ENCODE data around the gene NCOA3. TPM values are rescaled to one million over a fixed set of nuclear protein-coding genes. Genes with fewer than 3 reads are reported as not detected.

The NCOA3 gene
- total RNA-seq, 1 experiment from 2014 or later, result 16.8 TPM

DNA sequence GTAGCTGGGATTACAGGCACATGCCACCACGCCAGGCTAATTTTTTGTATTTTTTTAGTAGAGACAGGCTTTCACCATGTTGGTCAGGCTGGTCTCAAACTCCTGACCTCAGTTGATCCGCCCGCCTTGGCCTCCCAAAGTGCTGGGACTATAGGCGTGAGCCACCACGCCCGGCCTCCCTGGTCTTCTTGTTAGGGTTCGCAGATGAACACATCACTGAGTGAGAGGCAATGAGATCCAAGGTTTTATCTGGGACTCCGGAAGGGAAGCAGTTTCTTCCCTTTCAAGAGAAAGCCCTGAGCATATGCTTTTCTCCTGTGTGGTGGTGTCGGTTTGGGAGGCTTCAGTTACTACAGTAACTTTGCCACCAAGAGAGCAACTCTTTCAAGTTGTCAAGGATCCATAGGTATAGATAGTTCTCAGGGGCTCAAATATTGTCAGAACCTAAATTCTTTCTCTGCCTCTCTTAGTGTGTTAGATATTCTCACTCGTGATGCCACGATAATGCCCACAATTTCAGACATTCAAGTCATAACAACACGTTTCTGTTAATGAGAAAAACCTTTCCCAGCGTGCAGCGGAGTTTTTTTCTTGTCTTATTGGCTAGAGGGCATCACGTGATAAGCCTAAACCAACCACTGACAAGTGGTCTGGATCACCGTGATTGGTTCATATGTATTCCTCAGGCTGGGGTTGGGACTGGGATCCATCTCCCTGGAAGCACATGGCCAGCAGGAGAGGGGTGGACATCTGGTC lies 36.2 kb upstream of the NCOA3 start:
- in situ Hi-C loops (cut with HindIII; ENCODE audit: low pct_unique_long_range_greater_than_20kb, low sequenced_read_pairs), result no loop called here
- DNase-seq (ENCODE audit: low read depth, low spot score), result no peak

DNA sequence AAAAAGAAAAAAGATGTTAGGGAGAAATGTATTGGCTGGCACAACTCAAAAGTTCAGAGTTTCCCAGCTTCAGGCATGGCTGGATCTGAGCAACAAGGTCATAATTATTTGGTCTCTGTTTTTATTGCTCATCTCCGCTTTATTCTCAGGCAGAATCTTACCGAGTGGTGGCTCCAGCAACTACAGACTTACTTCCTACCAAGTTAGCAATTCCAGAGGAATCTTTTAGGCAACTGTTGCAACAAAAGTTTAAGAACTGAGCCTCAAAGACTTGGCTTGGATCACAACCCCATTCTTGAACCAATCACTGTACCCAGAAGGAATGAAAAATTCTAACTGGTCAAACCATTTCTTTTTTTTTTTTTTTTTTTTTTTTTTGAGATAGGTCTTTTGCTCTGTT lies 35.5 kb upstream of the NCOA3 start:
- in situ Hi-C loops (cut with HindIII; ENCODE audit: low pct_unique_long_range_greater_than_20kb, low sequenced_read_pairs), result no loop called here
- no peak for DNase-seq (ENCODE audit: low read depth, low spot score)

DNA sequence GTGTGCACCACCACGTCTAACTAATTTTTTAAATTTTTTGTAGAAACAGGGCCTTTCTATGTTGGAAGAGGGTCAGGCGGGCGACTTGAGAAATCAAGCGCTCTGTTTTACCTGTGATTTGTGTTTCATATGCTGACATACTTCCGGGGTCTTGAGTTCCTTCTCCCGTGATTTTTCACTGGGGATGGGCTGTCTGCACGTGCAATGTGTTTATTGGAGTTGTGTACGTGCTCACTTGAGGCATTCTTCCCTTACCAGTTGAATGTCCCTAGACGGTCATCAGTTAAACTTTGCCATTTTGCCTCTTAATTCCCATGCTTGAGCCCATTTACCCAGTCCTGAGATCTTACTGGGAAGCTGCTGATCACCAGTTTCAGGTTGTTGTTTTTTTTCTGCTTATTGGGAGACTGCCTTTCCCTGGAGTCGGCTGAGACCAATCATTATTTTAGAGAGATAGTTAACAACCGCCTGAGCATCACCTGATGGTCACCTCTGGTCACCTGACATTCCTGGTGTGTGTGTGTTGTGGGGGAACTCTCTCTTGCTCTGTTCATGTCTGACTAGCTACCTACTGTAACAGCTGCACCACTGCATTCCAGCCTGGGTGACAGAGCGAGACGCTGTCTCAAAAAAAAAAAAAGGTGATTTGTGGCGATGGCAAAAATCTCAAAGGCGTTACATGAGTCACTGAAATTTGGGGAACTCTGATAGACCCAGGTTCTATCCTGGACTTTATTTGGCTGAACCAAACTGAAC lies 34.8 kb upstream of the NCOA3 start:
- in situ Hi-C loops (cut with HindIII; ENCODE audit: low pct_unique_long_range_greater_than_20kb, low sequenced_read_pairs), result no loop called here
- DNase-seq (ENCODE audit: low read depth, low spot score), result no peak

GRCh38 chr20:47468290-47469050 lies 33.2 kb upstream of the NCOA3 start:
- in situ Hi-C loops (cut with HindIII; ENCODE audit: low pct_unique_long_range_greater_than_20kb, low sequenced_read_pairs), result no loop called here
- DNase-seq (ENCODE audit: low read depth, low spot score), result no peak

DNA sequence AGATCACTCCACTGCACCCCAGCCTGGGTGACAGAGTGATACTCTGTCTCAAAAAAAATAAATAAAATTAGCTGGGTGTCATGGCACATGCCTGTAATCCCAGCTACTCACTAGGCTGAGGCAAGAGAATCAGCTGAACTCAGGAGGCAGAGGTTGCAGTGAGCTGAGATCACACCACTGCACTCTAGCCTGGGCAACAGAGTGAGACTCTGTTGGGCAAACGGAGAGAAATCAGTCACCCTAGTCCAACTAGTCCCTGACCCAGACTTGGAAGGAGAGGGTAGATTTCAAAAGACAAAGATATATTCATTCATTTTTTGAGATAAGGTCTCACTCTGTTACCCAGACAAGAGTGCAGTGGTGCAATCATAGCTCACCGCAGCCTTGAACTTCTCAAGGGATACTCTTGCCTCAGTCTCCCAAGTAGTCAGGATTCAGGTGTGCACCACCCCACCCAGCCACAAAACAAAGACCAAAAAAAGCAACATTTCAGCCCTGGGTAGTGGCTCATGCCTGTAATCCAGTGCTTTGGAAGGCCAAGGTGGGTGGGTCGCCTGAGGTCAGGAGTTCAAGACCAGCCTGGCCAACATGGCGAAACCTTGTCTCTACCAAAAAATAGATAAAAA lies 26.2 kb upstream of the NCOA3 start:
- in situ Hi-C loops (cut with HindIII; ENCODE audit: low pct_unique_long_range_greater_than_20kb, low sequenced_read_pairs), result no loop called here
- DNase-seq (ENCODE audit: low read depth, low spot score), result no peak

GRCh38 chr20:47476452-47476851 lies 25.2 kb upstream of the NCOA3 start:
- in situ Hi-C loops (cut with HindIII; ENCODE audit: low pct_unique_long_range_greater_than_20kb, low sequenced_read_pairs), result no loop called here
- no peak for DNase-seq (ENCODE audit: low read depth, low spot score)

- DNase-seq (ENCODE audit: low read depth, low spot score), result no peak
- in situ Hi-C loops (cut with HindIII; ENCODE audit: low pct_unique_long_range_greater_than_20kb, low sequenced_read_pairs), result no loop called here
Measured at GRCh38 chr20:47479093-47479492, 22.6 kb upstream of the NCOA3 start.

- DNase-seq (ENCODE audit: low read depth, low spot score), result no peak
- in situ Hi-C loops (cut with HindIII; ENCODE audit: low pct_unique_long_range_greater_than_20kb, low sequenced_read_pairs), result no loop called here
Measured at GRCh38 chr20:47479506-47479905, 22.2 kb upstream of the NCOA3 start.

GRCh38 chr20:47480239-47480638 lies 21.4 kb upstream of the NCOA3 start:
- DNase-seq (ENCODE audit: low read depth, low spot score), result no peak
- in situ Hi-C loops (cut with HindIII; ENCODE audit: low pct_unique_long_range_greater_than_20kb, low sequenced_read_pairs), result no loop called here

DNA sequence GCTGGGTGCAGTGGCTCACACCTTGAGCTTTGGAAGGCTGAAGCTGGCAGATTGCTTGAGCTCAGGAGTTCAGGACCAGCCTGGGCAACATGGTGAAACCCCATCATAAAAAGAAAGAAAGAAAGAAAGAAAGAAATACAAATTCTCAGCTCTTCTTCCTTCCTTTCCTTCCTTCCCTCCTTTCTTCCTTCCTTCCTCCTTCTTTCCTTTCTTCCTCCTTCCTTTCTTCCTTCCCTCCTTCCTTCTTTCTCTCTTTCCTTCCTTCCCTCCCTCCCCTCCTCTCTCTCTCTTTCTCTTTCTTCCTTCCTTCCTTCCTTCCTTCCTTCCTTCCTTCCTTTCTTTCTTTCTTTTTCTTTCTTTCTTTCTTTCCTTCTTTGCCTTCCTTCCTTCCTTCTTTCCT lies 21.0 kb upstream of the NCOA3 start:
- no peak for DNase-seq (ENCODE audit: low read depth, low spot score)
- in situ Hi-C loops (cut with HindIII; ENCODE audit: low pct_unique_long_range_greater_than_20kb, low sequenced_read_pairs), result no loop called here

DNA sequence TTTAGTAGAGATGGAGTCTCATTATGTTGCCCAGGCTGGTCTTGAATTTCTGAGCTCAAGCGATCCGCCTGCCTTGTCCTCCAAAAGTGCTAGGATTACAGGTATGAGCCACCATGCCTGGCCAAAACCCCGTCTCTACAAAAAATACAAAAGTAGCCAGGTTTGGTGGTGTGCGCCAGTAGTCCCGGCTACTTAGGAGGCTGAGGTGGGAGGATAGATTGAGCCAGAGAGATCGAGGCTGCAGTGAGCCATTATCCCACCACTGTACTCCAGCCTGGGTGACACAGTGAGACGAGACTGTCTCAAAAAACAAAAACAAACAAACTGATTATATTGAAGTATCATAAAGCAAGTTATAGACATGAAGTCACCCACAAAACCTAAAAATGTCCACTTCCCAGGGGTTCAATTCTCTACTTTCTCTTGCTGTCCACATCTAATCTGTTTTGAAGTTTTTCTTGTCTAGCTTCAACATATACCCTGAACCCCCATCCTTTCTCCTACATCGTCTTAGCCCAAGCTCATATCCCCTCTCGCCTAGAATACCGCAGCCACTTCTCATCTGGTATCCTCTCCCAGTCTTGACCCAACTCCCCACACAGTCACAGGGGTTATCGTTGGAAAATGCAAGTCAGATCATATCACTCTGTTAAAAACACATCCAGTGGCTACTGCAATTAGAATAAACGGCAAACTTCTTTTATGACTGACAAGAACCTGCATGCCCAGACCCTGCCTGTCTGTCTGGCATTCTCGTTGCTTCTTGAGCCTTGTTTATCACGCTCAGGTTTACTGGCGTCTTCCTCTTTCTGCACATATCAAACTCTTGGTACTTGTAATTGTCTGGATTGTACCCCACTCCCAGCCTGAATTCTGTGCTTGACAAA lies 20.1 kb upstream of the NCOA3 start:
- in situ Hi-C loops (cut with HindIII; ENCODE audit: low pct_unique_long_range_greater_than_20kb, low sequenced_read_pairs), result no loop called here
- no peak for DNase-seq (ENCODE audit: low read depth, low spot score)

- in situ Hi-C loops (cut with HindIII; ENCODE audit: low pct_unique_long_range_greater_than_20kb, low sequenced_read_pairs), result no loop called here
Measured at GRCh38 chr20:47482705-47483104, 19.0 kb upstream of the NCOA3 start.

GRCh38 chr20:47484303-47484702 lies 17.4 kb upstream of the NCOA3 start:
- DNase-seq (ENCODE audit: low read depth, low spot score), result no peak
- in situ Hi-C loops (cut with HindIII; ENCODE audit: low pct_unique_long_range_greater_than_20kb, low sequenced_read_pairs), result no loop called here

More at GRCh38 chr20:47482705-47483104, 19.0 kb upstream of the NCOA3 start:
- no peak for DNase-seq (ENCODE audit: low read depth, low spot score)

DNA sequence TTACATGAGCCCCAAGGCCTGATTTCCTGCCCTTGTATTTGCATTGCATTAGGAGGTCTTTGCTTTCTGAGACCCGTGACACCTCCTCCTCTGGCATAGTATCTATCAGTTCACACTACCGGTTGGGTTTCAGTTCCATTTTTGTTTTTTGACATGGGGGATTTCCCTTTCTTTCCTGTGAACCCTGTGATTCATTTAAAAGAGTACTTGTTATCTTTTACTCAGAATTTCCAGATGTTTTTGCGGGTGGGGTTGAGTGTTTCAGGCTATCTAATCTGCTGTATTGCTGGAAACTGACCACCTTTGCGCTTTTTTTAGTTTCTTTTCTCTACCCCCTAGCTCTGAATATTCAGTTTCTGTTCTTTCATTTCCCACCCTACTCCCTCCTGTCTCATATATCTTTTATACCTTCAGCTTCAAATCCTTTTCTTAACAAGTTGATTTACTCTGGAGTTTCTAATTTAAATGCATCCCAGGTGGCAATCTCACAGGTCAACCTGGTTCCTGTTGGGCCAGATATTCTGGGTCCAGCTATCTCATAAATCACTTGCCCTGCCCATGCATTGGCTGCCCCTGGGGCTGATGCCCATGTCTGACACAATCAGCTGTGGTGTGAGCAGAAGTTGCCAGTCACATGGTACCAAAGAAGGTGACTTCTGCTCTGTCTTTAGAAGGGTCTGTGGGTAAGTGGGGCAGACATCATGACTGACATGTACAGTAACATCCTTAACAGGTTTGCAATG lies 14.3 kb upstream of the NCOA3 start:
- no peak for DNase-seq (ENCODE audit: low read depth, low spot score)
- in situ Hi-C loops (cut with HindIII; ENCODE audit: low pct_unique_long_range_greater_than_20kb, low sequenced_read_pairs), result no loop called here

DNA sequence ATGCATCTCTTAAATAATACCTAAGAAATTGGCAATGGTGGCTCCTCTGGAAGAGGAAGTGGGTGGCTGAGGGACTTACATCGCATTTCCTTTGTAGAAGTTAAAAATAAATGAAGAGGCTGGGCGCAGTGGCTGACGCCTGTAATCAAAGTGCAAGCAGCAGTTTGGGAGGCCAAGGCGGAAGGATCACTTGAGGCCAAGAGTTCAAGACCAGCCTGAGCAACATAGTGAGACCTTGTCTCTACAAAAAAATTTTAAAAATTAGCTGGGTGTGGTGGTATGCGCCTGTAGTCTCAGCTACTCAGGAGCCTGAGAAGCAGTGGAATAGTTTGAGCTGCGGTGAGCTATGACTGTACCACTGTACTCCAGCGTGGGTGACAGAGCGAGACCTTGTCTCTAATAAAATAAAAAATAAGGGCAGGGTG lies 12.2 kb upstream of the NCOA3 start:
- in situ Hi-C loops (cut with HindIII; ENCODE audit: low pct_unique_long_range_greater_than_20kb, low sequenced_read_pairs), result no loop called here
- no peak for DNase-seq (ENCODE audit: low read depth, low spot score)

DNA sequence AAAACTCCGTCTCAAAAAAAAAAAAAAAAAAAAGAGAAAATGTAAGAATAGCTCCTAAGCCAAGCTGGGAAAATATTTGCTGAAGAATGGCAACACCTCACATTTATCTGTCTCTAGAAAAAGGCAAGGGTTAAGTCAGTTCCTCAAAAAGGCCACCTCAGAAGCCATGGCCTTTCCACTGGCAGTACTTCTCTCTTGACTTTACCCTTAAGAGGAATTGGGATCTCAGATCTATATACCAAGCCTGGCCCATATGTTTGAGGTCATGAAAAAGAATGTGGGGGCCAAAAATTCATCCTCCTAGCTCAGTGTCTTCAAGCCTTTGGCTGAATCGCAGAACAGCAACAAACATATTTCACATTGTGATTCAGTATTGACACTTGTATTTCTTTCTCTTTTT lies 10.9 kb upstream of the NCOA3 start:
- in situ Hi-C loops (cut with HindIII; ENCODE audit: low pct_unique_long_range_greater_than_20kb, low sequenced_read_pairs), result no loop called here
- no peak for DNase-seq (ENCODE audit: low read depth, low spot score)

GRCh38 chr20:47492284-47492683 lies 9.4 kb upstream of the NCOA3 start:
- in situ Hi-C loops (cut with HindIII; ENCODE audit: low pct_unique_long_range_greater_than_20kb, low sequenced_read_pairs), result no loop called here
- no peak for DNase-seq (ENCODE audit: low read depth, low spot score)
